Activated CD4-positive, alpha-beta T cell treated with anti-CD3 and anti-CD28 coated beads for 1 hour (primary cell): ENCODE measurements around the gene SAMMSON.

ENCODE experiments used
- DNase-seq: peaks from one replicate; pipeline ENCODE4 v3.0.0-alpha.2; 2020

The SAMMSON gene

GRCh38 chr3:70095260-70095659 lies 95.7 kb downstream of the SAMMSON start:
- DNase-seq, result no peak

GRCh38 chr3:70096376-70097066 lies 97.0 kb downstream of the SAMMSON start:
- DNase-seq, result no peak

- no peak for DNase-seq
Measured at GRCh38 chr3:70097084-70097483, 97.6 kb downstream of the SAMMSON start.

- no peak for DNase-seq
Measured at GRCh38 chr3:70108072-70108471, 108.5 kb downstream of the SAMMSON start.

GRCh38 chr3:70108546-70108945 lies 109.0 kb downstream of the SAMMSON start:
- no peak for DNase-seq

- DNase-seq, result no peak
Measured at GRCh38 chr3:70110066-70110465, 110.5 kb downstream of the SAMMSON start.

GRCh38 chr3:70111411-70111810 lies 111.9 kb downstream of the SAMMSON start:
- no peak for DNase-seq

- DNase-seq, result no peak
Measured at GRCh38 chr3:70112751-70113150, 113.2 kb downstream of the SAMMSON start.

- no peak for DNase-seq
Measured at GRCh38 chr3:70114431-70114830, 114.9 kb downstream of the SAMMSON start.

GRCh38 chr3:70119879-70120278 lies 120.3 kb downstream of the SAMMSON start:
- no peak for DNase-seq
